ENCODE results near the gene KCNK1. TPM values are rescaled to one million over a fixed set of nuclear protein-coding genes. Genes with fewer than 3 reads are reported as not detected.
"Not testable (repeated sequence)": the region's sequence is repeated elsewhere in the genome, so short reads cannot be mapped to it uniquely, and the experiment has no call there.

The KCNK1 gene
- total RNA-seq, 1 donor: 0.10 TPM

DNA sequence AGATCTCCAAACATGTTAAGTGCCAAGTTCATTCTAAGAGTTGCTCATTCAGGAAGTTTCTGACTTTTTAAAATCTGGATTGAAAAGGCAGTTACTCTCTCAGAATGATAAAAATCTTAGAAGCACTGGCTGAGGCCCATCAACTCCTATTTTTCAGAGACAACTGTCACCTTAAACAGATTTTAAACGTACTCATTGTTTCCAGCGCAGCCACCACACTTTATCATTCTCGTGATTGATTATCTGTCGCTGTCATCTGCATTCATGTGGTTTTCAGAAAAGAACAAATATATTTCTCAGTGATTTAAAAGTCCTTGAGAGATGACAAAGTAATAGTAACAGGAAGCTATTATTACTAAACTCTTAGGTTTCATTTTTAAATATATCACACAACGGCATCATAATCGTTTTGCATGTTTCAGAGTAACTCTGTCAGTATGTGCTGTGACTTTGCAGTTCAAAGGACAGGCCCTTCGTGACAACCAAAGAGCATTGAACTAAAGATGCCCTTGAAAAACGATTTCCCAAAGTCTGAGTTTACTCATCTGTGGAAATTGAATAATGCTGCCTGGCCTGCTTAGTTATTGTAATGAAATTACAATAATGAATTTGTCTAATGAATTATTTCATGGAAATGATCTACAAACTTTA is 14.9 kb upstream of the KCNK1 start:
- no peak overlapping the region for H3K4me3 ChIP-seq (ENCODE audit: low read length)
- no peaks in the 10 kb centered on the region for H3K4me1 ChIP-seq (ENCODE audit: insufficient read depth, low read length)
- H3K27me3 ChIP-seq (ENCODE audit: insufficient read depth, low read length): no peaks in the 10 kb centered on the region
- H3K9me3 ChIP-seq (ENCODE audit: low read depth, low read length): no peaks in the 10 kb centered on the region

DNA sequence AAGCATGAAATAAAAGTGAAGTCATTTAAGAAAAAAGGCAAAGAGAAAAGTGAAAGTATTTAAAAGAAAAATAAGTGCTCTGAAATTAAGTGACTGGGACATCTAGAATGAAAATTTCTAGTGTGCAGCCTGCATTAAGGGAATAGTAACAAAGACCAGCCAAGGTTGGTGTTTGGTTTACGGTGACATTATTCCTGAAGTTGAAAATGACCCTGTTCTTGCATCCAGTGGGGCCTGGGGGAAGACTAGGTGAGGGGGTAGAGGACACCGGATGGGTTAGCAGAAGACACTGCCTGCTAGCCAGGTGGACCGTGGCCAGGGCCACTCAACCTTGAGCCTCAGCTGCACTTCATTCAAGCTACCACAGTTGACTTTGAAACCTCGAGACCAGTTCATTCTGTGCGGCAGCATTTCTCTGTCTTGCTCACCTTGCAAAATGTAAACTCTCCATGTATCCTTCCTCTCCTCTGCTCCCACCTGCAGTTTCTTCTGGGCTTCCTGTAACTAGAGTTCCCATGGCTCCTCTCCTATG is 14.3 kb upstream of the KCNK1 start:
- no peaks in the 10 kb centered on the region for H3K4me1 ChIP-seq (ENCODE audit: insufficient read depth, low read length)
- H3K9me3 ChIP-seq (ENCODE audit: low read depth, low read length): no peaks in the 10 kb centered on the region
- H3K27me3 ChIP-seq (ENCODE audit: insufficient read depth, low read length): no peaks in the 10 kb centered on the region
- H3K4me3 ChIP-seq (ENCODE audit: low read length): no peak overlapping the region

DNA sequence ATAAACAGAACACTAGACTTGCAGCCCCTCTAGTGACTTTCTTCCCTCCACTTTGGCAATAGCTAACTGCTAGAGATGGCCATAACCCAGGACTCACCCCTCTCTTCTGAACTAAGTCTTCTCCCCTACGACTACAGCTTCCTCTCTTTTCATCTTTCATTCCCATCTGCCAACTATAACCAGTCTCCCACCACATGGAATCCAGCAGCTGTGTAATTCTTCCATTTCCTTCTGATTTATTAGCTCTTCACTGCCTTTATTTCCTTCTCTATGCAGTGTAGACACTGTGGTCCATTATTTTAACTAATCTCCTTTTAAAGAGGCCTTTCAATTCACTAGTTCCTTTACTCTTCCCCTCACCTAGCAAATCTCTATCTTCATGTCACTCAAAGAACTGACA is 13.4 kb upstream of the KCNK1 start:
- H3K9me3 ChIP-seq (ENCODE audit: low read depth, low read length): no peaks in the 10 kb centered on the region
- H3K27me3 ChIP-seq (ENCODE audit: insufficient read depth, low read length): no peaks in the 10 kb centered on the region
- no peaks in the 10 kb centered on the region for H3K4me1 ChIP-seq (ENCODE audit: insufficient read depth, low read length)
- no peak overlapping the region for H3K4me3 ChIP-seq (ENCODE audit: low read length)

DNA sequence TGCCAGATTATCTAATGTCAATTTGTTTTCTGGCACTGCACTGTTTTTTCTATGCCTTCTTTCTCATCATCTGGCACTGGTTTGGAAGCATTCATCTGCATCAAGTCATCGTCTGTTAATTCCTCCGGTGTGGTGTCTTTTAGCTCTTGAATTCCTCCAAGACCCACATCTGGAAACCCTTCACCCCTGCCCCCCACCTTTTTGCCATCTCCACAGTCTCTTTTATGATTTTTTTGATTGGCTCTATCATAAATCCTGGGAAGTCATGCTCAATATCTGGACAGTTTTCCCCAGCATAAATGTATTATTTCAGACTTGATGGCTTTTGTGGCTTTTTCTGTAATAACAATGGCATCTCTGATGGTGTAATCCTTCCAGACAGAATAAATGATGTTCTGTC is 10.4 kb upstream of the KCNK1 start:
- H3K9me3 ChIP-seq (ENCODE audit: low read depth, low read length): no peaks in the 10 kb centered on the region

DNA sequence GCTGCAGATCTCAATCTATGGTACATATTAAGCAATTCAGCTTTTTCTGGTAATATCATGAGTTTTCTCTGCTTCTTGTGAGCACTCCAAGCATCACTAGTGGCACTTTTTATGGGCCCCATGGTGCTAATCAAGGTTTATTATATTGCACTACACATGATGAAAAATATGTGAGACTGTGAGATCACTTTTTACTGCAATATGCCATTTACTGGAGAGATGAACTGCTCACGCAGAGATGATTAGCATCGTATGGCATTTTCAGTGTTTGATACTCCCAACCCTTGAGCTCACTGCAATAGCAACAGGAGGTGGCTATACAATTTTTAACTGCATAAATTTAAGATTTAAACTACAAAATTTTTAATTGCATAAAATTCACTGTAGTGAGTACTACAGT is 8.7 kb upstream of the KCNK1 start:
- Histone ChIP-seq H3K27me3 (ENCODE audit: insufficient read depth, low read length) (no peaks in the 10 kb centered on the region), H3K4me3 (ENCODE audit: low read length) (no peak overlapping the region), H3K9me3 (ENCODE audit: low read depth, low read length) (no peaks in the 10 kb centered on the region), H3K4me1 (ENCODE audit: insufficient read depth, low read length) (no peaks in the 10 kb centered on the region)

More for the DNA sequence above, 10.4 kb upstream of the KCNK1 start:
- Histone ChIP-seq H3K4me1 (ENCODE audit: insufficient read depth, low read length) (no peaks in the 10 kb centered on the region), H3K27me3 (ENCODE audit: insufficient read depth, low read length) (no peaks in the 10 kb centered on the region), H3K4me3 (ENCODE audit: low read length) (no peak overlapping the region)

DNA sequence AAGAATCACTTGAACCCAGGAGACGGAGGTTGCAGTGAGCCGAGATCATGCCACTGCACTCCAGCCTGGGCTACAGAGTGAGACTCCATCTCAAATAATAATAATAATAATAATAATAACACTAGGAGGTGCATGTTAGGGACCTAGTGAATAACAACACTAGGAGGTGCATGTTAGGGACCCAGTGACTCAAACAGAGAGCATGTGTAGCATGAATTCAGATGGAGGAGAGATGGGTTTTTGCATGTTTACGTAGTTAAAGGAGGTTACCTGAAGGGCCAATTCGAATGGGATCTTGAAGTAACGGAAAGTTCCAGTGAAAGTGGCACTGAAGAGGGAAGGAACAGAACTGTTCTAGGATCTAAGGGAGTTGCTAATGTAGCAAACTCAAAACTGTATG is 7.1 kb upstream of the KCNK1 start:
- no peaks in the 10 kb centered on the region for H3K9me3 ChIP-seq (ENCODE audit: low read depth, low read length)
- no peak overlapping the region for H3K4me3 ChIP-seq (ENCODE audit: low read length)
- H3K4me1 ChIP-seq (ENCODE audit: insufficient read depth, low read length): no peaks in the 10 kb centered on the region
- H3K27me3 ChIP-seq (ENCODE audit: insufficient read depth, low read length): peaks cover 6% of the 10 kb centered on the region

DNA sequence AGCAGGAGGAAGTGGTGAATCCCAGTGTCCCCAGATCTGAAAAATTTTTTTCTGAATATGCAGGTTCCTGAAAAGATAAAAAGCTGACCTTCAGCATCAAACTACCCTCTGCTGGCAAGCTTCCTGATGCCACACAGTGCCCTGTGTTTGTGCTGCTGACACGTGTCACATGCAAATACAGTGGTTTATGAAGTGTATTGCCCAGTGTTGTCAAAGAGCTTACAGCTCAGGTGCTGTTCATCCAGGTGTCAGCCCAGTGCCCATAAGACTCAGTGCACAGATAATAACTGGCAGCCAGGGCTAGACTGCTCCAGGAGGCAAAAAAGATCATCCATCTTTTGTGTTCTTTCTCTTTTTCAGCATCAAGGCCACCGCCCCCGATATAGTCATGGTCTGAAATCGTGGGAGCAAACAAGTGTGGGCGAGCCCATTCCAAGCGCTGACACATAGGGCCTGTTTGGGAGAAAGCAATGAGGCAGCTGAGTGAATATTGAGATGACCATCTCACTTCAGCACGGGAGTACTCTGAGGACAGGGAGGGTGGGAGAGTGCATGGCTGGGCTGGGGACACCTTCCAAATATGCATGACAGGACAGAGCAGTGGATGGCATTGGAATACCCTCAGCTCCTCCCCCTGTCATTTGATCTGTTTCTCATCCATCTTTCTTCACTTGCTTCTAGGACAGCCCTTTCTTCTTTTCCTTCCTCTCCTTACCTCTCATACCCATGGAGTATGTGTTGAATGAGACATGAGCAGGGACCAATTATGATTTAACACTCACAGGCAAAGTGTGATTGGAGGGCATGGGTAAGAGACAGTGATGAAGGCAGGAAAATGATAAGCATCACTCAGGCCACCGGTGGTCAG is 6.4 kb upstream of the KCNK1 start:
- Histone ChIP-seq H3K4me1 (ENCODE audit: insufficient read depth, low read length) (no peaks in the 10 kb centered on the region), H3K4me3 (ENCODE audit: low read length) (no peak overlapping the region), H3K27me3 (ENCODE audit: insufficient read depth, low read length) (peaks cover 10% of the 10 kb centered on the region), H3K9me3 (ENCODE audit: low read depth, low read length) (no peaks in the 10 kb centered on the region)

DNA sequence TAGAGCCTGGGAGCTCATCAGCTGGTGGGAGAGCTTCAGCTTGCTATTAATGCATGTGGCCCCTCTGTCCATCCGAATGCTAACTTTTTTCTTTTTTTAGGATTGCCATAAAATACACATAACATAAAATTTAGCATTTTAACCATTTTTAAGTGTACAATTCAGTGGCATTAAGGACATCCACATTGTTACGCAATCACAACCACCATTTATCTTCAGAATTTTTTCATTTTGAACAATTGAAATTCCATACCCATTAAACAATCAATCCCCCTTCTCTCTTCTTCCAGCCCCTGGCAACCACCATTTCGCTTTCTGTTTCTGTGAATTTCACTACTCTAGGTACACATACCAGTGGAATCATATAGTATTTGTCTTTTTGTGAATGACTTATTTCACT is 4.9 kb upstream of the KCNK1 start:
- H3K4me3 ChIP-seq (ENCODE audit: low read length): no peak overlapping the region
- no peaks in the 10 kb centered on the region for H3K4me1 ChIP-seq (ENCODE audit: insufficient read depth, low read length)
- H3K9me3 ChIP-seq (ENCODE audit: low read depth, low read length): no peaks in the 10 kb centered on the region
- peaks cover 21% of the 10 kb centered on the region for H3K27me3 ChIP-seq (ENCODE audit: insufficient read depth, low read length)

DNA sequence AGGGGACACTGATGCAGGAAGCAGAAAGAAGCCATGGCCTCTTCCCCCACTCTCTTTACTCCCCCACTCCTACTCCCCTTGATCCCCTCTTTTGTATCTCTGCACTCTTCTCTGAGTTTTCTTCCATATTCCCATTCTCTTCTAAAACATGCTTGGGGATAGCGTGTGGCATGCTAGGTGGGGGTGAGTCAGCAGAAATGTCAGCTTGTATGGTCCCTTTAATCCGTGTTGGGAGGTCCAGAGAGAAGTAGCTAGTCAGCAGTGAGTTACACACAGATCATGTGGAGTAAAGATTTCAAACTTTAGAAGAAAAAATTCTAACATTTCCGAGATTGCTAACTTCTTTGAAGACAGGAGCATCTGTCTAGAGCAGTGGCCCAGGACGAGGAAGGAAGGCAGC is 4.0 kb upstream of the KCNK1 start:
- Histone ChIP-seq H3K27me3 (ENCODE audit: insufficient read depth, low read length) (peaks cover 28% of the 10 kb centered on the region), H3K4me1 (ENCODE audit: insufficient read depth, low read length) (no peaks in the 10 kb centered on the region), H3K9me3 (ENCODE audit: low read depth, low read length) (no peaks in the 10 kb centered on the region), H3K4me3 (ENCODE audit: low read length) (no peak overlapping the region)

DNA sequence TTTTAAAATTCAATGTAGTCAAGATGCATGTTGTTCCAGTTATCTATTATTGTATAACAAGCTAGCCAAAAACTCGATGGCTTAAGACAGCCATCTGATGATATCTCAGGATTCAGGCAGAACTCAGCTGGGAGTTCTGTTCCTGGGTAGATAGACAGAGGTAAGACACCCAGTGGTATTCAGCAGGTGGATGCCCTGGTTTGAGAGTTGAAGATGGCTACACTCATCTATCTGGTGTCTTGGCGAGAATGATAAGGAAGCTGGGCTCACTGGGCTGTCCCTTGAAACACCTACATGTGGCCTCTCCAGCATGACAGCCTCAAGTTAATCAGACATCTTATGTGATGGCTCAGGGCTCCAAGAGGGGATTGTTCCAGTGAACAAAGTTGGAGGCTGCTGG is 3.3 kb upstream of the KCNK1 start:
- Histone ChIP-seq H3K27me3 (ENCODE audit: insufficient read depth, low read length) (peaks cover 35% of the 10 kb centered on the region), H3K9me3 (ENCODE audit: low read depth, low read length) (no peaks in the 10 kb centered on the region), H3K4me3 (ENCODE audit: low read length) (no peak overlapping the region), H3K4me1 (ENCODE audit: insufficient read depth, low read length) (no peaks in the 10 kb centered on the region)

DNA sequence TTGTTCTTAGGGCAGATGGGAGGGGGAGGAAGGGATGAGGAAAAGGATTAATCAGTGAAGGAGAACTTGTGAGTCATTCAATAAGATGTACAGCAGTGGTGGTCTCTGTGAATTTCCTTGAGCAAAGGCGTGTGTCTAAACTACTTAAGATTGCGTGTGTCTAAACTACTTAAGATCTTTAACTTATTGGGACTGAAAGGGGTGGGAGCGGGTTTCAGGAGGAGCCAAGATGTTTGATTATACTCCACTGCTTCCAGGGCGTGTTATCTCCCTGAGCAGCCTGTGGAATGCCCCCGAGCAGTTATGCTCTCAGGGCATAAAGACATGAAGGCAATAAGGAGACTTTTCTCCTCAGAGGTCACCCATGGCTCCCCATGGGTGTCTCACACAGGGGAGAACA is 2.5 kb upstream of the KCNK1 start:
- H3K4me3 ChIP-seq (ENCODE audit: low read length); H3K9me3 ChIP-seq (ENCODE audit: low read depth, low read length); H3K4me1 ChIP-seq (ENCODE audit: insufficient read depth, low read length): not testable (repeated sequence)
- H3K27me3 ChIP-seq (ENCODE audit: insufficient read depth, low read length): peaks cover 42% of the 10 kb centered on the region

DNA sequence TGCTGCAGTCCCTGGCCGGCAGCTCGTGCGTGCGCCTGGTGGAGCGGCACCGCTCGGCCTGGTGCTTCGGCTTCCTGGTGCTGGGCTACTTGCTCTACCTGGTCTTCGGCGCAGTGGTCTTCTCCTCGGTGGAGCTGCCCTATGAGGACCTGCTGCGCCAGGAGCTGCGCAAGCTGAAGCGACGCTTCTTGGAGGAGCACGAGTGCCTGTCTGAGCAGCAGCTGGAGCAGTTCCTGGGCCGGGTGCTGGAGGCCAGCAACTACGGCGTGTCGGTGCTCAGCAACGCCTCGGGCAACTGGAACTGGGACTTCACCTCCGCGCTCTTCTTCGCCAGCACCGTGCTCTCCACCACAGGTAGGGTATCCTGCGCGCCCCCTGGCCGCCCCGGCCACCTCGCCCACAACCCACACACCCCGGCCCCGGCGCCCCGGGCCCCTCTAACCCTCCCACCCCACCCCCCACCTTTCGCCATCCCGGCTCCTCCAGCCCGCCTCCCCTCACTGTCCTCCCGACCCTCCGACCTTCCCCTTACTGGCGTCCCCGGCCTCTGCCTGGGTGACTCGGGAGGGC is 352 bp downstream of the KCNK1 start:
- no peaks in the 10 kb centered on the region for H3K4me1 ChIP-seq (ENCODE audit: insufficient read depth, low read length)
- no peaks in the 10 kb centered on the region for H3K9me3 ChIP-seq (ENCODE audit: low read depth, low read length)
- no peak overlapping the region for H3K4me3 ChIP-seq (ENCODE audit: low read length)
- peaks cover 57% of the 10 kb centered on the region for H3K27me3 ChIP-seq (ENCODE audit: insufficient read depth, low read length)

DNA sequence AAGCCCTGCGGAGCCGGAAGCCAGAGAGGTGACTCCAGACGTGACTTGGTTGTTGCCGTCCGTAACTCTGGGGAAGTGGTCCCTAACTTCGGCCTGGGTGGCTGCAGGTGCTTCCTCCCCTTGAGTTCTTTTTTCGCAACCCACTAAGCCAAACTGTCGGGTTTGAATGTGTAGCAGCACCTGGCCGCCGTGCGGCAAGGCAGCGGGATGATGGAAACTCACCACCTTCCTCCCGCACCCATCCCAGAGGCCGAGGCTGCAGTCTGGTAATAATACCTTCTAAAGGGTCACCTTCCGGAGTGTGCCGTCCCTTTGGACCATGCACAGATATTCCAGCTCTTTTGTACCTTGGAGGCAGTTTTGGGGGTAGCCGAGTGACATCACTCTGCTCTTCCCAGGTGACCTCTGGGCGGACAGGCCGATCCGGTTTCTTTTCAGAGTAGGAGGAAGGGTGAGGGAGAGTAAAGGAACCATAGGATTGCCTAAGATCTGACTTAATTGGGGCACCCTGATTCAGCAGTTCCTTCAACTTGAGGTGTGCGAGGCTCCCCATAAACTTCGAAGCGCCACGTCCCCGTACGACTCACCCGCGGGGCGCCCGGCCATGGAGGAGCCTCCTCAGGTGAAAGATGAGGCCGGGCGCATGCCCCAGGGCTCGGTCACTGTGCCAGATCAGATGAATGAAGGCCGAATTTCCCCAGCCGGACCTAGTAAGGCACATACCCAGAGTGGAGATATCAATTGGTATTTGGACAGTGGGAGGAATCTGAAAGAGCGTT is 1.0 kb downstream of the KCNK1 start:
- no peaks in the 10 kb centered on the region for H3K9me3 ChIP-seq (ENCODE audit: low read depth, low read length)
- no peaks in the 10 kb centered on the region for H3K4me1 ChIP-seq (ENCODE audit: insufficient read depth, low read length)
- H3K4me3 ChIP-seq (ENCODE audit: low read length): no peak overlapping the region
- H3K27me3 ChIP-seq (ENCODE audit: insufficient read depth, low read length): peaks cover 57% of the 10 kb centered on the region

DNA sequence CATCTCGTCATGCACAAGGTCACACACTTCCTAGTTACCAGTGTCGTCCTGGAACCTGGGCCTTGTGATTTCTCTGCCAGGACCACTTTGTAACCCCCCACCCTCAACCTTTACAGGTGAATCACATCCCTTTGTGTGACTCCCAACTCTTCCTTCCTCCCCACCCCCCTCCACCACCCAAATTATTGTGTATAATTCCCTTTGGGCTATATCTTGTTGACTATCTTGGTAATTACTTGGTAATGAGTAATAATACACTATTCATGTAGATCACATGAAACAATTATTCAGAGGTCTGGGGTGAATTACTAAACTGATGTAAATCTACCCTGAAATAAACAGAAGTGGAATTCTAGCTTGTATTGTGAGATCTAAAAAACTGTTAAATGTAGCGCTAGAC is 1.7 kb downstream of the KCNK1 start:
- no peak overlapping the region for H3K4me3 ChIP-seq (ENCODE audit: low read length)
- H3K9me3 ChIP-seq (ENCODE audit: low read depth, low read length): no peaks in the 10 kb centered on the region
- H3K27me3 ChIP-seq (ENCODE audit: insufficient read depth, low read length): peaks cover 56% of the 10 kb centered on the region
- H3K4me1 ChIP-seq (ENCODE audit: insufficient read depth, low read length): no peaks in the 10 kb centered on the region

DNA sequence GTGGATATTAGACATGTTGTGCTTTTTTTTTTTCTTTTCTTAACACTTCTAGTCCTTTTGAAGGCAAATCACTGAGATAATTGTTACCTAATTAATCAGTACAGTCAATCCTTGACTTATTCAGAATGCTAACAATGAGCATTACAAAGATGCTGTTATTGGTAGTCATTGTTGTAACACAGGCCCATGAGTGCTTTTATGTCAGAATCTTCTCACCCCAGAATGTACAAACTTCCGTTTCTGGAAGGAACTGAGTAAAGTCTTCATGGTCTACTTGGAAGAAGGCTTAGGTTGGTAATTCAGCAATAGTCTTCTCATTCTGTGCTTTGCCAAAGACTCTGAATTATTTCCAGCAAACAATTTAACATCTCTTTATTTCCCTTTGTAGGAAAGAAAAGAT is 3.1 kb downstream of the KCNK1 start:
- Histone ChIP-seq H3K27me3 (ENCODE audit: insufficient read depth, low read length) (peaks cover 49% of the 10 kb centered on the region), H3K4me1 (ENCODE audit: insufficient read depth, low read length) (no peaks in the 10 kb centered on the region), H3K9me3 (ENCODE audit: low read depth, low read length) (no peaks in the 10 kb centered on the region), H3K4me3 (ENCODE audit: low read length) (no peak overlapping the region)

Measured in mononuclear cell (primary cell).